ENCODE data around the gene RPS18. TPM values are rescaled to one million over a fixed set of nuclear protein-coding genes. Genes with fewer than 3 reads are reported as not detected.

RPS18 gene
- total and polyA plus RNA-seq, 2 of the 13 experiments (the other 11 are each of a cell fraction or from before 2014, with no cell fraction given): 3,896 to 5,806 TPM

DNA sequence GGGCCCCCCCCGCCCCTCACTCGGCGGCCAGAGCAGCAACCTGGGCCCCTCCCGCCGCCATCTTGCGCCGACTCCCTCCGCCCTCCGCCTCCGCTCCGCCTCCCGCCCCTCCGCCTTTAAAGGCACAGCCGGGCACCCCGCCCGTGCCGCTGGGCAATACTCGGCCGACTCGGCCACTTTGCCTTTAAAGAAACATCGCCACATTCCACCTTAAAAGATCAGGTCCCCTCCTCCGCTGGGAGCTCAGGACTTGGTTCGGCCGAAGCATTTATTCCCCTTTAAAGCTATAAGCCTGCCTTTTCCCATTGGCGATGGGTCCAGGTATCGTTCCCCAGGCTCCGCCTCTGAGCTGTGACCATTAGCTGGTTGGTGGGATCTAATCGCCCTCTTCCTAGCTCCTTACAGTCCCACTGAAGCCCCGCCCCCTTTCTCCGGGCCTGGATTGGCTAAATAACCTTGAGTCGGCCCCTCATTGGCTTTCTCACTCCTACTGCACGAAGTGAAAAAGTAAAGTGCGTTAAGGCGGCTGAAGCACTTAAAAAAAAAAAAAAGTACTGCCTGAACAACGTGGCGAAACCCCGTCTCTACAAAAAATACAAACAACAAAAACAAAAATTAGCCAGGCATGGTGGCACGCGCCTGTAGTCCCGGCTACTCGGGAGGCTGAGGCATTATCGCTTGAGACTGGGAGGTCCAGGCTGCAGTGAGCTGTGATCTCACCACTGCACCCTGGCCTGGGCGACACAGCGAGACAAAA lies 46.0 kb downstream of the RPS18 start, which contains the start of gene ZBTB22 (continued):
- TF ChIP-seq NAIF1 (CRISPR knock-in tag; IDR thresholded peaks at IDR 0.05; ENCODE audit: borderline replicate concordance) (no peak; the same call in 1 of the 2 replicates), MLLT10 (CRISPR knock-in tag; IDR thresholded peaks at IDR 0.05) (no peak)

DNA sequence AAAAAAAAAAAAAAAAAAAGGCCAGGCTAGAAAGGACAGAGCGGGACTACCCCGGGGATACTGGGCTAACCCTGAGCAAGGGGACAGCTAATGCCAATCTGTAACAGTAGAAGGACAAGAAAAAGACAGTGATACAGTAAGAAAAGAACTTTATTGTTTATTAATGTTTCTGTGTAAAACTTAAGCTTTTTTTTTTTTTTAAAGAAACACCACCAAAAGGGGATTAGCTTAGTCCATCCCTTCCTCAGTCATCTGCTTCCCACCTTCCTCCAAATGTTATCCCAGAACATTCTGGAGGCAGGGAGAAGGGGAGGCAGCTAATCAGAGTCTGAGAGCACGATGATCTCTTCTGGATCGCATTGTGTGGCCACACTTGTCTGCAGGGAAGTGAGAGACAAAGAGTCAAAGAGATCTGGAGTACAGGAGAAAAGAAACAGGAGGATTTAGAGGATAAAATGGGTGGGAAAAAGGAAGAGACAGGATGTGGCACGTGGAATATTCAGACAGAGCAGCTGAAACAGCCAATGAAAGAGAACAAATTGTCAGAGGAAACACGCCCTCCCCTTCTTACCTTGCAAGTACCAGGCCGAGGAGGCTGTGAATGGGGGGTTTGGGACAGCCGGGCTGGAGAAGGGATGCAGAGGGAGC lies 46.7 kb downstream of the RPS18 start:
- 72% methylated on average over 8 of the region's 8 CpGs for WGBS (ENCODE audit: low lambda C conversion rate)
- no peak for DNase-seq (ENCODE audit: low spot score)
- in situ Hi-C loops (cut with HindIII; ENCODE audit: extremely low pct_ligation_motif_present, low pct_unique_long_range_greater_than_20kb): no loop called here
- Histone ChIP-seq H3K9me3 (ENCODE audit: low read length) (no peaks in the 10 kb centered on the region), H3K36me3 (replicated peaks in 1 of 2; ENCODE audit: control insufficient read depth in 1 of 2, insufficient read depth in 2 of 2, low read length in 2 of 2) (peaks cover 5 to 31% of the 10 kb centered on the region in 2 experiments), H3K4me2 (ENCODE audit: low read depth, low read length) (peak overlapping the region; percentile 78), H2AFZ (ENCODE audit: low read length) (no peak overlapping the region), H3K27me3 (ENCODE audit: control insufficient read depth in 1 of 2, insufficient read depth in 2 of 2, low read length in 2 of 2) (no peaks in the 10 kb centered on the region; a peak in 2 of 5 replicates), H3K9ac (ENCODE audit: insufficient read depth, low read depth, low read length) (peak overlapping the region; percentile 72), H3K4me3 (replicated peaks in 1 of 3; ENCODE audit: insufficient read depth in 1 of 3, low read depth in 2 of 3, low read length in 3 of 3) (peak overlapping the region; percentile 71 to 79 (median 73)), H3K4me1 (ENCODE audit: insufficient read depth, low read length) (peaks cover 55% of the 10 kb centered on the region), H3K79me2 (ENCODE audit: insufficient read depth, low read length) (peaks cover 23% of the 10 kb centered on the region), H3K27ac (ENCODE audit: extremely low read length, insufficient read depth, low read length) (peak overlapping the region; percentile 82), H4K20me1 (ENCODE audit: insufficient read depth, low read length) (peaks cover 3% of the 10 kb centered on the region; the same call in 1 of the 2 replicates)
- BruUV-seq (replicated peaks): no TSS peak
- intact Hi-C loops (cut with micrococcal nuclease; ENCODE audit: unreplicated experiment): no loop called here
- no peak for ATAC-seq
- ChIA-PET POLR2A (interaction anchor here (0.7 to 3.9 kb wide), 18 partner anchors 9 to 1123 kb away, joined by 3 to 57 read pairs (median 7); partner anchors contain the start of genes PFDN6, PHF1, RGL2 and RING1), CTCF (ENCODE audit: low intra/inter-chr PET ratio, low total read pairs) (no interaction called here)
- no peak for FAIRE-seq
- TF ChIP-seq SUZ12 (IDR thresholded peaks at IDR 0.05; ENCODE audit: low read depth, low read length): no peak
- TF ChIP-seq, protein P1, sequence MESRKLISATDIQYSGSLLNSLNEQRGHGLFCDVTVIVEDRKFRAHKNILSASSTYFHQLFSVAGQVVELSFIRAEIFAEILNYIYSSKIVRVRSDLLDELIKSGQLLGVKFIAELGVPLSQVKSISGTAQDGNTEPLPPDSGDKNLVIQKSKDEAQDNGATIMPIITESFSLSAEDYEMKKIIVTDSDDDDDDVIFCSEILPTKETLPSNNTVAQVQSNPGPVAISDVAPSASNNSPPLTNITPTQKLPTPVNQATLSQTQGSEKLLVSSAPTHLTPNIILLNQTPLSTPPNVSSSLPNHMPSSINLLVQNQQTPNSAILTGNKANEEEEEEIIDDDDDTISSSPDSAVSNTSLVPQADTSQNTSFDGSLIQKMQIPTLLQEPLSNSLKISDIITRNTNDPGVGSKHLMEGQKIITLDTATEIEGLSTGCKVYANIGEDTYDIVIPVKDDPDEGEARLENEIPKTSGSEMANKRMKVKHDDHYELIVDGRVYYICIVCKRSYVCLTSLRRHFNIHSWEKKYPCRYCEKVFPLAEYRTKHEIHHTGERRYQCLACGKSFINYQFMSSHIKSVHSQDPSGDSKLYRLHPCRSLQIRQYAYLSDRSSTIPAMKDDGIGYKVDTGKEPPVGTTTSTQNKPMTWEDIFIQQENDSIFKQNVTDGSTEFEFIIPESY (CRISPR knock-in tag; IDR thresholded peaks at IDR 0.05): no peak
- TF ChIP-seq YEATS4 (CRISPR knock-in tag; IDR thresholded peaks at IDR 0.05; ENCODE audit: borderline replicate concordance): no peak
- no peak for TF ChIP-seq ZNF646 (CRISPR knock-in tag; IDR thresholded peaks at IDR 0.05)
- TF ChIP-seq, protein P2, sequence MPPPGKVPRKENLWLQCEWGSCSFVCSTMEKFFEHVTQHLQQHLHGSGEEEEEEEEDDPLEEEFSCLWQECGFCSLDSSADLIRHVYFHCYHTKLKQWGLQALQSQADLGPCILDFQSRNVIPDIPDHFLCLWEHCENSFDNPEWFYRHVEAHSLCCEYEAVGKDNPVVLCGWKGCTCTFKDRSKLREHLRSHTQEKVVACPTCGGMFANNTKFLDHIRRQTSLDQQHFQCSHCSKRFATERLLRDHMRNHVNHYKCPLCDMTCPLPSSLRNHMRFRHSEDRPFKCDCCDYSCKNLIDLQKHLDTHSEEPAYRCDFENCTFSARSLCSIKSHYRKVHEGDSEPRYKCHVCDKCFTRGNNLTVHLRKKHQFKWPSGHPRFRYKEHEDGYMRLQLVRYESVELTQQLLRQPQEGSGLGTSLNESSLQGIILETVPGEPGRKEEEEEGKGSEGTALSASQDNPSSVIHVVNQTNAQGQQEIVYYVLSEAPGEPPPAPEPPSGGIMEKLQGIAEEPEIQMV (CRISPR knock-in tag; IDR thresholded peaks at IDR 0.05; ENCODE audit: low read depth): no peak
- no peak for TF ChIP-seq GATAD2A (CRISPR knock-in tag; IDR thresholded peaks at IDR 0.05)
- TF ChIP-seq, protein P3, sequence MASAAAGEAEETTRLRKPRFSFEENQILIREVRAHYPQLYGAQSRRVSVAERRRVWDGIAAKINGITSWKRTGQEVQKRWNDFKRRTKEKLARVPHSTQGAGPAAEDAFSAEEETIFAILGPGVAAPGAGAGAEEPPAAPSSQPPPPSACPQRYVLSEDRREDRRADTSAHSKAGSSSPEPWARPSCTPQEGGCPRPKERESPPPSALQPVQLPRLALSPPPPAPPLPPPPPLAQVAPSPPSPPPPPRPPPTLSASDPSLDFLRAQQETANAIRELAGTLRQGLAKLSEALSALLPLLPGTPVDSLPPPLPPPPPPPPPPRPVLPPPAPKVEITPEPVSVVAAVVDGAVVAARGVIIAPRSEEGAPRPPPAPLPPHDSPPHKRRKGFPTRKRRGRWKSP (CRISPR knock-in tag; IDR thresholded peaks at IDR 0.05): no peak

Measured in HepG2 (cell line).